Measurements from ENCODE around the gene GRIN2A.

GRIN2A gene

DNA sequence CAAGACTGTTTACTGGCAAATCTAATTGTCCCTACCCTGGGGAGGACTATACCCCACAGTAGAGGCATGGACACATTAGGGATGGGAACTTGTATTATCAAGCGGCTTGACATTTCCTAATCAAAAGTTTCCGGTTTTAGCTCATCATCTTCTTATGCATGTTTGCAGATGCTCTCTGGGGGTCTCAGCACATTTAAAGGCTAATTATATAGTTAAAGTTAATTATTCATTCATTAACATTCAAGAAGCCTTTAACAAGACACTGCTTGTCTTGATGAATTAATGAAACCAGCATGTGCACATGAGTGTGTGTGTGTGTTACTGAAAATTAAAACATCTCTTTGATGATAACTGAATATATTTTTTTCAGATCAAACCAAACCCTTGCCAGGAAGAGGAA is 377.1 kb downstream of the GRIN2A start:
- no peak for DNase-seq

DNA sequence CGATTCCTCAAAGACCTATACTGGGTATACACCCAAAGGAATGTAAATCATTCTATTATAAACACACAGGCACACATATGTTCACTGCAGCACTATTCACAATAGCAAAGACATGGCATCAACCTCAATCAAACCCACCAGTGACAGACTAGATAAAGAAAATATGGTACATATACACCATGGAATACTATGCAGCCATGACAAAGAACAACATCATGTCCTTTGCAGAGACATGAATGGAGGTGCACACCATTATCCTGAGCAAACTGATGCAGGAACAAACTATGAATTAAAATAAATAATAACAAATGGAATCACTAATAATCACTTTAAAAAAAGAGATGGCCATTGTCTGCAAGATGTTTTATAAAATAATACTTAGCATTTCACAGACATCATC is 380.1 kb downstream of the GRIN2A start:
- no peak for DNase-seq

DNA sequence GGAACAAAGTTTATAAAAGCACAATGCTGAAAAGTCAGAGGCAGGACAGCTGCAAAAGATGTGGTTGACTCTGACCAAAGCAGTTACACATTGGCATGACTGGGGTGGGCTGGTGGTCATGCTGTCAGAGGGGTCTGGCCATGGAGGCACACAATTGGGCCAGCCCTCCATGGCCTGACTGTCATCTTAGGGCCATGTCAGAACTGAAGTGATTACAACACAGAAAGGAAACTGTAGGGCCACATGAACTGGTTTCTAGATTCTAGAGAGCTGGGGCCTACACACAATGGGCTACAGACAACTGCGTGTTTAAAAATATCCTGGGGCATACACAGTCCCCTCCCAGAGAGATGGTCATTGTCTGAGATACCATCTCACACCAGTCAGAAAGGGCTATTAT is 380.6 kb downstream of the GRIN2A start:
- DNase-seq, result no peak

DNA sequence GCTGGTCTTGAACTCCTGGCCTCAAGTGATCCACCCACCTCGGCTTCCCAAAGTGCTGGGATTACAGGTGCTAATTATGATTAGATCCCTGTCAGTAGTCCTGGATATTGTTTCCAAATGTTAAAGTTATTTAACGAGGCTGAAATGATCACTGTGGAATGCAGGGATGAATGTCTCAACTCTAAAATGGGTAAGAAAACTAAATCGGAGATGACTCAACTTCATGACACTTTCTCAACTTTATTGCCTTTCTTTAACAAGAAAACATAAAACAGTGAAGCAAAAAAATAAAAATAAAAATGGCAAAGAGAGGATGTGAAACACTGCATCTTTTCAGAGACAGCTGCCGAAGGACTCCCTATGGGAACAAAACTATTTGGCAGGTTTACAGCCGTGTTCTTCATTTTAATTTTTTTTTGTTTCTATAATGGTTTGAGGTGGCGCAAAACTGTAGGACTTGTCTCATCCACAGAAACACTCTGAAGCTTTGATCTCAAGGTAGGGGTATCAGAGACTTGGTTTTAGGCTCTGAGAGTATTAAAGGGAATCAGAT is 382.0 kb downstream of the GRIN2A start:
- DNase-seq, result no peak

DNA sequence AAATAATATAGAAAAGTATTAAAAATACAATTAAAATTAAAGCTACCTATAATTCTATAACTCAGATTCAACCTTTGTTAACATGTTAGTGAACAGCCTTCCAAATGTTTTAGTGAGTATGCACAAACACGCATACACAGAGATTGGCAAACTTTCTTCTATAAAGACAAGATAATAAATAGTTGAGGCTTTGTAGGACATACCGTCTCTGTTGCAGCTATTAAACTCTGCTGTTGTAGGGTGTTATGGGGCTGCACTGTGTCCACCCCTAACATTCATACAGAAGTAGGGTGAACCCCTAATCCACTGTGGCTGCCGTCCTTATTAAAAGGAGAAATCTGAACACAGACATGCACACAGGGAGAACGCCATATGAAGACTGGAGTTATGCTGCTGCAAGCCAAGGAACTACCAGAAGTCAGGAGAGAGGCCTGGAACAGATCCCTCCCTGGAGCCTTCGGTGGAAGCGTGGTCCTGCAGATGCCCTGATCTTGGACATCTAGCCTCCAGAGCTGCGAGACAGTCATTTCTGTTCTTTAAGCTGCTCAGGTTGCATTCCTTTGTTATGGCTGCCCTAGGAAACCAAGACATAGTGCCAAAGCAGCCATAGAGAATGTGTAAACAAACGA is 383.2 kb downstream of the GRIN2A start:
- DNase-seq, result no peak

DNA sequence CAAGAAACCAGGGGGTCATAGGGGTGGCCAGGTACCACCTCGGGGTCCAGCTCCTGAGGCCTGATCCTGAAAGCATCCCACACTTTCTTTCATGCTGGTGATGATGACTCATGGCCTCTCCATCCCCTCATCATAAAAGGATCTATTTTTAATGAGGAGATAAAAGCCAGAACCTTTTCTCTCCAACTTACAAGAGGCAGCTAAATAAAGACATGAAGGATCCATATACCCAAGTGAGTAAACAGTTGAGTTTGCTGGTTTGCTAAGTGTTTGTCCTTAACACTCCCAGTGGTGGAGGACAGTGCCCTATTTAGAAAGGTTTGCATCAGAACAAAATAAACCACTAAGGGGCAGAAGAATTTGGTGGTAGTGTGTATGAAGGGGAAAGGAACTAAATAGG is 383.8 kb downstream of the GRIN2A start:
- no peak for DNase-seq

DNA sequence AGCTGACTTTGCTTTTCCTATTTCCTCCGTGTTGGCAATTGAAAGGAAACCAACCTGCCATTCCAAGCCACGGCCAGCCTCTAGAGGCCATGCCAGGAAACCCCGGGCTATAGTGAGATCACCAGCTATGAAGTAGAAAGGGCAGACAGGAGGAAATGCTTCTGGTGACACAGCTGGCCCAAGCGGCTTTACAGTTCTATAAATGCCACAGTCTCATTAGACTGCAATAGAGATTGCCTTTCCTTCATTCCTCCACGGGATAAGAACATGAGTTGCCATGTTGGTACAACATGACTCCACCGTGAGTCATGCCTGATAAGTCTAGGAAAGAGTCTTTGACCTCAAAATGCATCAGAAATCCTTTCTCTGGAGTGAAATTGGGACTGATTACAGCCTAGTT is 384.9 kb downstream of the GRIN2A start:
- no peak for DNase-seq

DNA sequence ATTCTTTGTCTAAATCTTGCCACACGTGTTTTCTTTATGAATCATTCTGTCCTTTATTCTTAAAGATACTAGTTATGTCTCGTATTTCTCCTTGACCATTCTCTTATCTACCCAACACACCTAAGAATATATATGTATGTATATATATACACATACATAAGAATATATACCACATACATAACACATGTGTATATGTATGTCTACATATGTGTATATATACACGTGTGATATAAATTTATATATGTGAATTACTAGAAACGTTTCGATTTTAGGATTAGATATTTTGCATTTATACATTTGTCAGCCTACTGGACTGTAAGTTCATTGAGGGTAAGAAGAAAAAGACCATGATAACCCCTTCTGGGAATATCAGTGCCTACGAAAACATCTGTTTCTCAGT is 388.6 kb downstream of the GRIN2A start:
- no peak for DNase-seq

DNA sequence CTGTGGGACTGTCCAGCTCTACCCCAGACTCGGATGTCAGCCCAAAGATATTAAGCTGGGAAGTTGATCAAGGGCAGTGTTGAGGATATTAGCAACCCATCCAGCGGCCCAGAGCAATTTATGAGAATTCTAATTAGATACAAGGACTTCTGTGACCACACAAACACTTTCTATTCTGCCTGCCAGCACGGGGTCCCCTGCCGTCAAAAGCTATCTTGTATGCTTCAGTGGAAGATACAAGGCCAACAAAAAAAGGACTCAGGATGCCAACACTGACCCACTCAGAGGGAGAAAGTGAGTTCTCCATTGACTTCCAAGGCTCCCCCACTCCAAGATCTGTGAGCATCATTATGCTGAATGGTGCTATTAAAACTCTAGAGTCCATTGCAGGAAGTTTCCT is 390.7 kb downstream of the GRIN2A start:
- DNase-seq, result no peak

DNA sequence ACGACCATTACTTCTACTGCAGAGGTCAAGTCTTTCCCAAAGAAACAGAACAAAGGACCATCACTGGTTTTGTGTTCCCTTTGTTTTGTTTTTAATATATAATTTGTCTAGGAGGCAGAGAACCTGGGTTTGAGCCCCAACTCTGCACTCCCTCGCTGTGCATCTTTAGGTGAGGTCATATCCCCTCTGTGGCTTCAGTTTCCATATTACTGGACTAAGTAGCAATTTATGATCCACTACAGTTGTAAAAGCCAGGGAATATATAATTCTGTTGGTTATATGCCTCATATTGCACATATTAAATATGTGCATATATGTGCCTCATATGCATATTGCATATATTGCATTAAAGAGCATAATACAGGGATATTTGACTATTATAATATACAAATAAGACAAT is 392.0 kb downstream of the GRIN2A start:
- DNase-seq, result no peak

DNA sequence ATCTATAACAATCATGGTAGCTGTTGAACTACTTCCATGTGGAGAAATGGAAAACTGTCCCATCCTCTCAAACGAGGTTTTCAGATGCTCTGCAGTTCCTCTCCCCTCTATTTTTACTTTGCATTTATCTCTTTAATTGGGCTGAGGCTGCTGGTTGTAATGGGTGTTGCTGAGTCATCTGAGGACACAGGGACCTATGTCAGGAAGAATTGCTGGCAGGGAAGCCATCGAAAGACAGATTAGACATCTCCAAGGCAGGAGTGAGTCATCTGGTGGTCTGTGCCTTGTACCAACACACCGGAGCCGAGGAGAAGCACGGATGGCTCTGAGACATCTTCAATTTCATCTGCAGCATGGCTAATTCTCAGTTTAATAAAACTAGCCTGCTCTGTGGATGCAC is 394.5 kb downstream of the GRIN2A start:
- no peak for DNase-seq

DNA sequence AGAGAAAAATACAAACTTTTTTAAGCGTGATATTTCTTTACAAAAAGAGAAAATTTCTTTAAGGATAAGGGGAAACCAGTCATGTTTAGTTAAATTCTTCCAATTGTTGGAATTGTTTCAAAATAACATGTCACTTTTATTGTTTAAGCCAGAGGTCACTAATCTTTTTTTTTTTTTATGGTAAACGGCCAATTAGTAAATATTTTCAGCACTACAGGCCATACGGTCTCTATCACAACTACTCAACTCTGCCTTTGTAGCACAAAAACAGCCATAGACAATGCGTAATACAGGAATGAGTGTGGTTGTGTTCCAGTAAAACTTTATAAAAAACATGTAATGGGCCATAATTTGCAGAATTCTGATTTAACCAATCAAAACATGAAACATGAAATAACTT is 401.4 kb downstream of the GRIN2A start:
- DNase-seq, result no peak

DNA sequence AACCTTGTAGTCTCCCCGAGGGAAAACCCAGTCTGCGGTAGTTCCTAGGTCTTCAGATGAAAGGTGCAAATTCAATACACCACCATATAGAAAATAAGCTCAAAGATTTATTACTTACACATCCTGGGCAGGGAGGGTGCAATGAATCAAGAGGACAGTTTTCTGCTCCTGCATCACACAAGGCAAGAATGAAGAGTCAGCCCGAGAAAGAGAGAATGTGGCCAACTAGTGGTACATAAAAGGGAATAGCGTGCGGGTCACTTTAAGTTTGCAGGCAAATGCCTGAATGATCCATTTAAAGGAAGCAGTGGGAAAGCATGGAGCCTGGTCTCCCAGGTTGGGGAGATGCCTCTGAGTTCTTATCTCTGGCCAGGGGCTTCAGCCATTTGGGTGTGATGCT is 403.4 kb downstream of the GRIN2A start:
- DNase-seq, result no peak

DNA sequence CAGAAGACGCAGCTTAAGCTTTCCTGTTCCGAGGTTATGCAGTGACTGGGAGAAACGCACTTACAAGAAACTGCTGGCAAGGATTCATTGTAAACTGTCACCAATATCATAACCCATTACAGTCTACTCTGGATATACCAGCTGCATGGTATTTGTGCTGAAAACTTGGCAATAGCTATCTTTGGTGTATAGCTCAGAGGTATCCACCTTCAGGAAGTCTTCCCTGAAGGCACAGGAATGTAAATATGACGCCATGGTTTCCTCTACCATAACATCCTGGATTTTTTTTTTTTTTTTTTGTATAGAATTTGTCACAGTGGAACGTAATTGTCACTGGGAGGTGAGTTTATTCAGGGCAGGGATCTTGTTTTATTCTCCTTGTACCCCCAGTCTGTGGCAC is 406.2 kb downstream of the GRIN2A start:
- DNase-seq, result no peak

DNA sequence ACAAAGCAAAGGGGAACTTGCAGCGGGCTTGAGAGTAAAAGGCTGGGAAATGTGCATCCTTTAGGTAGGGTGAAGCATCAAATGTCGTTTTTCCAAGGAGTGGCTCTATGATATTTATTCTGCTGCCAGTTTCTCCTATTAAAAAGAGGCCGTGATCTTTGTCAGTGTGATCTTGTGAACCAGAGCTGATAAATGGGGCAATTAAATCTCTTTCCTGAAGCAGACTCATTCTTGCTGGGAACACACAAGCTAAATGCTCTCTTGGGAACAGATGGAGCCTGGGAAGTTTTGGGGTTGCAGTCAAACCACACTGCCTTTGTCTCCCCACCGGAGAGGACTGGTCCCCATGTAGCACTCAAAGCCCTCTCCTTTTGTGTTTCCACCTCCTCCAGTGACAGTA is 408.9 kb downstream of the GRIN2A start:
- DNase-seq, result no peak

DNA sequence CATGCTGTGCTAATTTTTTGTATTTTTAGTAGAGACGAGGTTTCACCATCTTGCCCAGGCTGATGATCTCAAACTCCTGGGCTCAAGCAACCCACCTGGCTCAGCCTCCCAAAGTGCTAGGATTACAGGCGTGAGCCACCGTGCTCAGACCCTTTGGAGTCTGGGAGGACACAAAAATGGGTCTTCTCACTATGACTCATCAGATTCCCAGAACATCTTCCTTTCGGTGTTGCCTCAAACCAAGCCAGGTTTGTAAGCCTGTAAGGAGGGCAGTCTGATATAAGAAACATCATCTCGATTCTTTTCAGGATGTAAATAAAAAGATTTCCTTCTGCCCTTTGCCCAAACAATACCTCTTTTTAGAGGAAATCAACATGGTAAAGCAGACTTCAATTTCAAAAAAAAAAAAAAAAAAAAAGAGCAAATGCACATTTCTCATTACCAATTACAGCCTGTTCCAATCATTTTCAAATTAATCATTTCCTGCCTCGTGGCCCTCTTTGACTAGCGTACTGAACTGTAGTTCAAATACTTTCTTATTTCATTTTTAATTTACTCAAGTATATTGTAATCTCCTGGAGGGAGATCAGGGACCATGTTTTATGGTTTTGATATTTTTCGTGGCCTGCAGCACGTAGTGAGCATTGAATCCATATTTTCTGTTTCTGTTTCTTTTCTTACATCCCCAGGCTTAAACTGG is 409.6 kb downstream of the GRIN2A start:
- DNase-seq, result no peak

DNA sequence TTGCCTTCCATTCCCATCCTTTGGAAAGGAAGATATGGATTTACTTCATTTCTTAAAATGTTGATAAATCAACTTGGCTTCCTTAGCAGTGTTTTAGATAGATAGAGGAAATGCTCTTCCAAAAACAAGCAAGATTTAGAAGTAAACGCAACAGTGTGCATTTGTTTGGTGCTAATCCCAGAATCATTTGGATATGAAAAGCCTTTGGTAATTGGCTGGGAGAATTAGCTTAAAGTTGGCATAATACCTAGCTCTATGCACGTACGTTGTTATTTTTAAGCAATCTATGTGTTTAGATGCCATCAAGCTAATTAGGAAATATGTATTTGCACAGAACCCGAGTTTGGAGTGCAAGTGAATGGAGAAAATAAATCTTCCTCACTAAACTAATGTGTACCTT is 415.3 kb downstream of the GRIN2A start:
- no peak for DNase-seq

DNA sequence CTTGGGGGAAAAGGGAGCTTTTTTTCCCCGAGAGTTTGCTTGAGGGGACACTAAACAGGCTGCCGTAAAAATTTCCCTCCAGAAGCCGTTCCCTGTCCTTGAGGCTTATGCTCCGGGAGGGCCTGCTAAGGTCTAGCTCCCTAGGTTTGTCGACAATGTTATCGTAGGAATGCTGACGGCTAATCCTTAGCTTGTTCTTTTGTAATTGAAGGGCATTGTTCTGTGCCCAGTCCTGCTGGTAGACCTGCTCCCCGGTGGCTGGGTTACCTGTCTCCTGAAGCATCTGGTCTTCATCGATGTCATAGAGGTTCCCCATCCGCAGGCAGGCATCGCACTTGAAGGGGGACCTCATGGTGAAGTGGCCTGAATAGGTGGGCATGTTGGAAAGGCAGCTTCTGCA is 418.7 kb downstream of the GRIN2A start:
- no peak for DNase-seq

DNA sequence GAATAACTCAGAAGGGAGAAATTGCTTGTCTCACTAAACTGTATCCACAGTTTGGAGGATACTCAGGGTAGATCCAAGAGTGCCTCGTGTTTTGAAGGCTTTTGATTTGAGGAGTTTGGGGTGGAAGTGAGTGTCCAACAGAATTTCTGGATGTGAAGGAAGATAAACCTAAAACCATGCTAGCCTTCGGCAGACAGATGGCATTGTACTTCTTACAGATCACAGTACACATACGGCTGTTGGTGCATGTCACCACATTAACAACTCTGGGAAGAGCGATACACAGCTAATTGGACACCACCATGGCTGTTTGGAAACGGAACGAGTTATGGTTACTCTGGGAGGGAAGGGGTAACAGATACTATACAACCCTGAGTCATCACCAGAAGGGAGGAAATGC is 420.4 kb downstream of the GRIN2A start:
- DNase-seq, result no peak

DNA sequence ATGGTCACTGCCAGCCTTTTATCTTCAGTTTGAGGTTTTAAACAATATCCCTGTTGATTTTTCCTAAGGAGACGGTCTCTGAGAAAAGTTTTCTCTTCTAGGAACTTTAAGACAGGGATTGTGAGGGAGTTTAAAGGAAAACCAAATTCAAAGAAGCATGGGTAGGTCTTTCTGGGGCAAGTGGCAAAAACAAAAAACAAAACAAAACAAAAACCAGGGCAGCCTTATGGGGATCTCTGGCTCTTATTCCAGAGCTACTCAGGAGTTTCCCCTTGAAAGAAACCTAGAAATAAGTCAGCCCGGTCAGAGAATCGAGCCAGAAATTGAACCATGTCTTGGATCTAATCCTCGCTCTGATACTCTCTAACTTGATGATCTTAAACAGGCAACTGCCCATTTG is 424.5 kb downstream of the GRIN2A start:
- no peak for DNase-seq

DNA sequence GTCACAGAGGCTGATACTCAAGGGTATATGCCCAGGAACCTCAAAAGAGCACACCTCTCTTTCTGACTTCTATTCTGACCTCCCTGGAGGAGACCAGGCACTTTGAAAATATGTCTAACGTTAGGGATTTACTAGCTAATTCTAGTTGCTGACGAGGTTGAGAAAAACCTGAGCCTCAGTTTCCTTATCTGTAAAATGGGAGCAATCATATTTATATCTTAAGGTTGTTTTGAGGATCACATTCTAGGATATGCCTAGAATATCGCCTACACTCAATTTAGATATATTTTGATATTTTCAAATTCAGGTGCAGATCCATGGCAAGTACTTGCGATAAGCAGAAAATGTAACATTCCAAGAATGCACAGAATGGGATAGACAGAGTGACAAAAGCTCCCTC is 425.8 kb downstream of the GRIN2A start:
- DNase-seq, result no peak

DNA sequence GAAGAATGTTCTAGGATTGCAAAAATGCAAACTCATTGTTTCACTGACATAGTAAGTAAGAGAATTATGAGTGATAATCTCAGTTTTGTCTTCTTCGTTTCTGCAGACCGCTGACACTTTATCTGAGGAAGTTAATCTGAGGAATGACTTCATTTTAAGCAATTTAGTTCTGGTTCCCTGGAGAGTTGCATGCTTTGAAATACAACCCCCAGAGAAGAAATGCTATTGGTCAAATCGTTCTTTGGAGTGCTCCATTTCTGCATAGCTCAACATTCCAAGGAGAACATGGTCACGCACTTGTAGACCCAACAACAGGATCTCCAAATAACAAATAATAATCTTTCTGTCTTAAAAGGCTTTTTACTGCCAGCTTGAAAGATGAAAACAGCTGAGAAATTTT is 427.1 kb downstream of the GRIN2A start:
- DNase-seq, result no peak

DNA sequence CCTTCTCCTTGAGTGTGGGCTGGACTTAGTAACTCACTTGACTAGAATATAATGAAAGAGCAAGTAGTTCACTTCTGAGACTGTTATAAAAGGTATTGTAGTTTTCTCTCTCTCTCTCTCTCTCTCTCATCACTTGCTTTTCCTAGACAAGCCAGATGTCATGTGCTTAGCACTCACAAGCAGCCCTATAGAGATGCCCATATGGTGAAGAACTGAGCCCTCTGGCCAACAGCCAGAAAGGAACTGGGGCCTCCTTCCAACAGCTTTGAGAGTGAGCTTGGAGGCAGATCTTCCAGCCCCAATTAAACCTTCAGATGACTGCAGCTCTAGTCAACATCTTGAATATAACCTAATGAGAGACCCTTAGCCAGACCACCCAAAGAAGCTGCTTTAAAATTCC is 440.5 kb downstream of the GRIN2A start:
- DNase-seq, result no peak

DNA sequence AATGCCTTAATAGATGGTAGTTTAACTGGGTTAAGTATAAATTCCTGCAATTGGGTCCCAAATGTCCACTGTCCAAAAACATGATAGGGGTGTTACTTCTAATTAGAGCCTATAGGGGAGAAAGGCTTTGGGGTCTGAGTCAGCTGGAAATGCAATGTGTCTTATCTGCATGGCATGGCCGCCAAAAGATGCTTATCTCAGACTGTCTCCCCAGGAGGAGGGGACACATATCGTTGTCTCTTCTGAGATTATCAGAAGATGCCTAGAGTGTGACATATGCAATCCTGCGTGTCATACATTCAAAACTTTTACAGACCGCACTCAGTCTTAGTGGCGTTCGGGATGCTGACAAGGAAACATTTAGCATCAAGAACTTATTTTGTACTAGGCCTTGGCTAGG is 442.9 kb downstream of the GRIN2A start:
- no peak for DNase-seq

DNA sequence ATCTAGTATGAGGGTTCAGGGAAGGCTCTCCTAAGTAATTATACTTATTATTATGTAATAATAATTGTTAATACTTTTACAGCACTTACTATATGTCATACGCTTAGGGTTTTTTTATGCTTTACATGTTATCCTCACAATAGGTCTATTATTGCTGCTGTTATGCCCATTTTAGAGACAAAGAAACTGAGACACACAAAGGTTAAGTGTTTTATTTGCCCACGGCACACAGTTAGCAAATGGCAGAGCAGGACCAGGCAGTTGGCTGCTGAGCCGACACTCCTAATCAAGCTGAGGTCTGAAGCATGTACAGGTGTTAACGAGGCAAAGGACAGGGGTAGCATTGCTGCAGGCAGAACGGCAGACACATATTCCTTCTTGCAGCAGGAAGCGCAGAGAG is 443.5 kb downstream of the GRIN2A start:
- no peak for DNase-seq

Measured in hematopoietic multipotent progenitor cell treated with erythropoietin and hydrocortisone succinate and interleukin-3 and kit ligand, for 6 days (in vitro differentiated cells).